Lower lobe of right lung (tissue), 2 donors: ENCODE results near the gene PRDX1. TPM values are rescaled to one million over a fixed set of nuclear protein-coding genes. Genes with fewer than 3 reads are reported as not detected.

ENCODE experiments used
- ATAC-seq, 2 donors: fragments of 200-7000 bp; cut with Tn5 transposase; one replicate each; pipeline ENCODE4 v1.9.1; 2020 to 2022; ENCODE audit warnings: mild to moderate bottlenecking in 2 of 2, moderate library complexity in 2 of 2
- DNase-seq: peaks from one replicate; pipeline ENCODE4 v3.0.0-alpha.2; 2020
- H3K27ac ChIP-seq: fragments of 200-600 bp; one replicate; pipeline ENCODE4 v1.8.0; 2022
- H3K27me3 ChIP-seq: fragments of 200-600 bp; one replicate; pipeline ENCODE4 v1.8.0; 2022; ENCODE audit warnings: low read depth
- H3K36me3 ChIP-seq: fragments of 200-600 bp; one replicate; pipeline ENCODE4 v1.8.0; 2022; ENCODE audit warnings: mild to moderate bottlenecking
- H3K4me1 ChIP-seq: fragments of 200-600 bp; one replicate; pipeline ENCODE4 v1.8.0; 2022
- H3K4me3 ChIP-seq: fragments of 200-600 bp; one replicate; pipeline ENCODE4 v1.8.0; 2022; ENCODE audit warnings: mild to moderate bottlenecking
- H3K9me3 ChIP-seq: fragments of 200-600 bp; one replicate; pipeline ENCODE4 v1.8.0; 2022
- intact Hi-C: fragments of 100-400 bp; cut with DNase I; formaldehyde crosslinking; loops from one replicate; pipeline ENCODE4 v1.11.0; 2022
- total RNA-seq: library from RNA; stranded (reverse); fragmentation: NEBNext Ultra II Directional; extraction: Animal tissue kit (Norgen Biotek cat#: 25700); gene quantifications from one replicate; pipeline ENCODE4 v1.2.1, GENCODE V29; 2021
- TF ChIP-seq, protein P1 (sequence below): fragments of 200-600 bp; IDR thresholded peaks from one replicate; pipeline ENCODE4 v1.8.0; 2022; ENCODE audit warnings: antibody characterized with exemption, mild to moderate bottlenecking
- donor health status: DM: no; HTN: yes; CAD: no; lungs with severe emphysema.

The PRDX1 gene
- total RNA-seq, 1 donor from 2014 or later: 417 TPM

DNA sequence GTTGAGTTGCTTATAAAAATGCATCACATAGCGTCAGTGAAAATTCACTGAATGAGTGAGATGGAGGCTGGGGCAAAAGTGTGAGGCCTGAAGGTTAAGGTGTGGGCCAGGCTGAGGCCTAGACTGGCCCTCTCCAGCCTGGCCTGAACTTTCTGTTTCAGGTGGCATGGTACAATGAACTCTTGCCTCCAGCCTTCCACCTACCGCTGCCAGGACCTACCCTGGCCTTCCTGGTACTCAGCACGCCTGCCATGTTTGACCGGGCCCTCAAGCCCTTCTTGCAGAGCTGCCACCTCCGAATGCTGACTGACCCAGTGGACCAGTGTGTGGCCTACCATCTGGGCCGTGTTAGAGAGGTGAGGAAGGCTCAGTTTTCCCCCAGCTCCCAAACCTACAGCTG lies 14.5 kb downstream of the PRDX1 start:
- Histone ChIP-seq H3K36me3 (peaks cover 42% of the 10 kb centered on the region), H3K27me3 (no peaks in the 10 kb centered on the region), H3K9me3 (no peaks in the 10 kb centered on the region), H3K4me3 (no peak overlapping the region), H3K27ac (no peak overlapping the region), H3K4me1 (peaks cover 12% of the 10 kb centered on the region)
- ATAC-seq: no peak
- intact Hi-C loops: no loop called here
- no peak for DNase-seq
- TF ChIP-seq, protein P1, sequence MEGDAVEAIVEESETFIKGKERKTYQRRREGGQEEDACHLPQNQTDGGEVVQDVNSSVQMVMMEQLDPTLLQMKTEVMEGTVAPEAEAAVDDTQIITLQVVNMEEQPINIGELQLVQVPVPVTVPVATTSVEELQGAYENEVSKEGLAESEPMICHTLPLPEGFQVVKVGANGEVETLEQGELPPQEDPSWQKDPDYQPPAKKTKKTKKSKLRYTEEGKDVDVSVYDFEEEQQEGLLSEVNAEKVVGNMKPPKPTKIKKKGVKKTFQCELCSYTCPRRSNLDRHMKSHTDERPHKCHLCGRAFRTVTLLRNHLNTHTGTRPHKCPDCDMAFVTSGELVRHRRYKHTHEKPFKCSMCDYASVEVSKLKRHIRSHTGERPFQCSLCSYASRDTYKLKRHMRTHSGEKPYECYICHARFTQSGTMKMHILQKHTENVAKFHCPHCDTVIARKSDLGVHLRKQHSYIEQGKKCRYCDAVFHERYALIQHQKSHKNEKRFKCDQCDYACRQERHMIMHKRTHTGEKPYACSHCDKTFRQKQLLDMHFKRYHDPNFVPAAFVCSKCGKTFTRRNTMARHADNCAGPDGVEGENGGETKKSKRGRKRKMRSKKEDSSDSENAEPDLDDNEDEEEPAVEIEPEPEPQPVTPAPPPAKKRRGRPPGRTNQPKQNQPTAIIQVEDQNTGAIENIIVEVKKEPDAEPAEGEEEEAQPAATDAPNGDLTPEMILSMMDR: no peak

DNA sequence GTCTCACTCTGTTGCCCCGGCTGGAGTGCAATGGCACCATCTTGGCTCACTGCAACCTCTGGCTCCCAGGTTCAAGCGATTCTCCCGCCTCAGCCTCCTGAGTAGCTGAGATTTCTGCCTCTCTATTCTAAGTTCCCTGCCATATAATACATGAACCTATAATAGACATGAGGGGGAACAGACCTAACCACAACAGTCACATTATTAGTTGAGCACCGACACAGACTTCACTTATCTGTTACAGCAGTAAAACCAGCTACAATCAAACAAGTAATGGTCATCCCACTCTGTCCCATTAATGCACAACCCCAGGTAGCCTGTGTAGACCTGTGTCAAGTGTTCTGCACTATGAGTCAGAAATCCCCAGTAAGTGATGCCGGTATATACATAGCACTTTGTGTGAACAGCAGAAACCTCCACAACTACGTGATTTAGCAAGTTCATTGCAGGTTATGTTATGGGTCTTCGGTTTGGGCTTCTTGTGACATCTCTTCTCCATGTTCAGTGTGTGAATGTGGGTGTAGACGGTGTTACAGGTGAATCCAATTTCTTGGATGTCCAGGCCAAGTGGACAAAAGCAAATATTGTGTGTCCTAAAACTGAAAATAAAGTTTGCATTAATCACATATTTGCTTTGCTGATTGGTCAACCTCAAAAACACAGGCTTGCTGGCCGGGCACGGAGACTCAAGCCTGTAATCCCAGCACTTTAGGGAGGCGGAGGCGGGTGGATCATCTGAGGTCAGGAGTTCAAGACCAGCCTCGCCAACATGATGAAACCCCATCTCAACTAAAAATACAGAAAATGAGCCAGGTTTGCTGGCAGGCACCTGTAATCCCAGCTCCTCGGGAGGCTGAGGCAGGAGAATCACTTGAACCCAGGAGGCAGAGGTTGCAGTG lies 18.0 kb downstream of the PRDX1 start:
- Histone ChIP-seq H3K4me3 (no peak overlapping the region), H3K9me3 (no peaks in the 10 kb centered on the region), H3K36me3 (peaks cover 7% of the 10 kb centered on the region), H3K27ac (no peak overlapping the region), H3K27me3 (no peaks in the 10 kb centered on the region), H3K4me1 (peaks cover 28% of the 10 kb centered on the region)
- TF ChIP-seq, protein P1: no peak
- DNase-seq: no peak
- intact Hi-C loops: no loop called here
- ATAC-seq: no peak

DNA sequence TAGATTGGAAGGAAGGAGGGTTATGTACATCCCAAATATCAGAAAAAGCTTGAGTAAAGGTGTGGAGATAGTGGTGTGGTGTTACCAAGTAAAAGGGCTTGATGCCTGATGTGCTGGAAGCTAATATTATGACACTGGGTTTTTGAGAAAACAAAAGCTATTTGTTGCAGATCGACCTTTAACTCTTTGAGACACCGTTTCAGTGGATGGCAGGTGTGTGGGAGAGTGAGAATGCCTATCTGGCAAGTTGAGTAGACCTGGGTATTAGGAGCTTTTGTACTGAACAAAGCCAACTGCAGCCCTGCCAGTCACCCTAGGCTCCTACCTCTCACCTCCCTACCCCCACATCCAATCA lies 20.2 kb downstream of the PRDX1 start:
- H3K4me3 ChIP-seq: no peak overlapping the region
- TF ChIP-seq, protein P1: no peak
- DNase-seq (no peak), ATAC-seq (no peak)
- H3K4me1 ChIP-seq: peaks cover 20% of the 10 kb centered on the region
- H3K36me3 ChIP-seq: no peaks in the 10 kb centered on the region
- H3K9me3 ChIP-seq: no peaks in the 10 kb centered on the region
- no peaks in the 10 kb centered on the region for H3K27me3 ChIP-seq
- intact Hi-C loops: no loop called here
- no peak overlapping the region for H3K27ac ChIP-seq

DNA sequence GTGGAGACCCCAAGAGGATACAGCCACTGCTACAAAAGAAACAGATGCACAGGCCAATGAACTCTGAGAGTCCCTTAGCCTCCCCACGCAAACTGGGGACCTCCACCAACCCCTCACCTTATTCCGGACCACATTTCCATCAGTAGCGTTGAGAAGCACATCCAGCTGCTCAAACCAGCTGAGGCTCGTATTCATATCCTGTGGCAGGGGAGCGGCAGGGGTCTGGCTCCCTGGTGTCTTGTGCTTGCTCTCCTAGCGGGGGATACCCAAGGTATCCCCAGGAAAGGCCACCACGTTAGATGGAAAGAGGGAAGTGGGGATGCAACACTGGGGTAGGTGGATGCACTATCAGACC lies 22.3 kb downstream of the PRDX1 start:
- peak overlapping the region; percentile 74 for H3K4me3 ChIP-seq
- no peak for DNase-seq
- H3K27ac ChIP-seq: peak overlapping the region; percentile 51
- intact Hi-C loops: loop anchor here (10.0 kb wide), 1 partner anchor 145 kb away; no protein-coding TSS in a partner anchor
- no peaks in the 10 kb centered on the region for H3K9me3 ChIP-seq
- H3K4me1 ChIP-seq: peaks cover 20% of the 10 kb centered on the region
- TF ChIP-seq, protein P1: no peak
- no peaks in the 10 kb centered on the region for H3K36me3 ChIP-seq
- no peaks in the 10 kb centered on the region for H3K27me3 ChIP-seq
- no peak for ATAC-seq

DNA sequence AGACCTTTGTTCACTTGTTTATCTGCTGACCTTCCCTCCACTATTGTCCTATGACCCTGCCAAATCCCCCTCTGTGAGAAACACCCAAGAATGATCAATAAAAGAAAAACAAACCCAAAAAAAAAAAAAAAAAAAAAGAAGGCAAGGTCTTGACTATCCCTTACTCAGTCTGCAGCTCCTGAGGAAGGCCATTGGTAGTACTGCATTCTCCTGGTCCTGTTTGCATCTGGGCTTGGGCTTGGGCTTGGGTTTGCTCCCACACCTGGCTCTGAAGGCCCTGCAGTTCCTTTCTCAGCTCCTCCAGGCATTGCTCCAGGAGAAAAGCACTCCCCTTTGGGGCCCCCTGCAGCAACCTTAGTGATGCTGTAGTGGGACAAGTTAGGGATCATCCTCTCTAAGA lies 23.4 kb downstream of the PRDX1 start:
- intact Hi-C loops: loop anchor here (10.0 kb wide), 1 partner anchor 143 kb away; no protein-coding TSS in a partner anchor
- DNase-seq (no peak), ATAC-seq (no peak)
- no peaks in the 10 kb centered on the region for H3K36me3 ChIP-seq
- H3K27me3 ChIP-seq: no peaks in the 10 kb centered on the region
- no peak overlapping the region for H3K27ac ChIP-seq
- H3K9me3 ChIP-seq: no peaks in the 10 kb centered on the region
- TF ChIP-seq, protein P1: no peak
- H3K4me3 ChIP-seq: no peak overlapping the region
- H3K4me1 ChIP-seq: peaks cover 20% of the 10 kb centered on the region
